ENCODE results near the gene SYT1. TPM values are rescaled to one million over a fixed set of nuclear protein-coding genes. Genes with fewer than 3 reads are reported as not detected.

SYT1 gene
- total and polyA plus RNA-seq, 2 of the 4 experiments (the other 2 are of a cell fraction) = 2.8 to 3.0 TPM

DNA sequence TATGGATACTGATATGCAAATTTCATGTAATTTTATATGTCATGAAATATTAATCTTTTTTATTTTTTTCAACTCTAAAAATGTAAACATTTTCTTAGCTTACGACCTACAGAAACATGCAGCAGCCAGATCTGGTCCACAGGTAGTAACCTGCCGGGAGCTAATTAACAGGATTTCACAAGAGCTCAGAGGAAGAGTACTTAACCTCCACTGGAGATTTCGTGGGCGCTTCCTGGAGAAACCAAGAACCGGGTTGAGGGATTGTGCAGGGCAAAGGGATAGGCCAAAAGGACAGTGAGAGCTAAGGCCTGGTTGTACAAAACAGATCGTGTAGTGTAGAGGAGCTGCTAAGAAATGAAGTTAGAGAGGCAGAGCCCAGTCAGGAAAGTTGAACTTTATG lies 510.5 kb downstream of the SYT1 start:
- Histone ChIP-seq H3K23ac (ENCODE audit: low read depth, low read length) (no peak overlapping the region), H3K14ac (replicated peaks; ENCODE audit: low read depth, low read length) (no peak overlapping the region), H2BK20ac (ENCODE audit: low read depth, low read length) (no peak overlapping the region), H3K36me3 (ENCODE audit: control insufficient read depth, insufficient read depth, low read length) (no peaks in the 10 kb centered on the region), H3K4me1 (ENCODE audit: control insufficient read depth, insufficient read depth, low read length) (no peaks in the 10 kb centered on the region), H4K20me1 (ENCODE audit: insufficient read depth, low read length) (no peaks in the 10 kb centered on the region), H2AK9ac (replicated peaks; ENCODE audit: low read depth, low read length, poor library complexity) (no peak overlapping the region), H4K5ac (ENCODE audit: low read depth, low read length) (no peak overlapping the region), H2BK5ac (ENCODE audit: low read depth, low read length, poor library complexity, severe bottlenecking) (no peak overlapping the region), H3K4me2 (ENCODE audit: low read depth, low read length) (no peak overlapping the region), H3K18ac (ENCODE audit: low read depth, low read length) (no peak overlapping the region), H3K9ac (ENCODE audit: low read depth, low read length) (no peak overlapping the region), H3K79me1 (ENCODE audit: low read depth in 1 of 2, low read length in 2 of 2) (no peaks in the 10 kb centered on the region), H3K4me3 (ENCODE audit: insufficient read depth, low read depth, low read length) (no peak overlapping the region), H3K9me3 (ENCODE audit: control insufficient read depth, insufficient read depth, low read length) (no peaks in the 10 kb centered on the region), H3K56ac (ENCODE audit: extremely low read depth, insufficient read depth, low read length) (no peak overlapping the region), H3K4ac (ENCODE audit: low read depth, low read length) (no peak overlapping the region), H2AK5ac (ENCODE audit: low read depth, low read length) (no peak overlapping the region), H3K9me1 (ENCODE audit: insufficient read depth, low read length) (no peaks in the 10 kb centered on the region), H2BK15ac (ENCODE audit: low read depth, low read length) (no peak overlapping the region), H3K27me3 (ENCODE audit: control insufficient read depth, insufficient read depth, low read length) (no peaks in the 10 kb centered on the region), H4K91ac (ENCODE audit: insufficient read depth, low read depth, low read length) (no peak overlapping the region), H2BK120ac (ENCODE audit: low read depth, low read length) (no peak overlapping the region), H4K8ac (ENCODE audit: low read depth in 2 of 2, low read length in 2 of 2) (no peak overlapping the region), H3K27ac (ENCODE audit: insufficient read depth, low read length) (no peak overlapping the region), H2AFZ (replicated peaks; ENCODE audit: low read length, poor library complexity) (no peak overlapping the region)
- WGBS, 2 experiments (ENCODE audit: extremely low coverage in 2 of 2, insufficient read length in 1 of 2) = 88% methylated on average over 5 of the region's 6 CpGs; no CpG with 5 or more reads in 1 of the 2 experiments
- ATAC-seq (ENCODE audit: low read depth) (no peak), DNase-seq (no peak)
- dilution Hi-C loops (cut with HindIII; ENCODE audit: low sequenced_read_pairs, unreplicated experiment) (no loop called here), in situ Hi-C loops (cut with MboI; ENCODE audit: low sequenced_read_pairs) (no loop called here), intact Hi-C loops (cut with micrococcal nuclease) (loop anchor here (10.0 kb wide), 1 partner anchor 1190 kb away; no protein-coding TSS in a partner anchor)
- POLR2A ChIA-PET (ENCODE audit: unreplicated experiment) = no interaction called here
- BruUV-seq (replicated peaks) = no TSS peak
- TF ChIP-seq POLR2A (IDR thresholded peaks at IDR 0.05; ENCODE audit: low read depth, low read length) (no peak), MXI1 (IDR thresholded peaks at IDR 0.05; ENCODE audit: borderline replicate concordance, low read depth, low read length) (no peak), NFE2L2 (IDR thresholded peaks at IDR 0.05; ENCODE audit: low read depth, low read length) (no peak)
- CTCF ChIA-PET = interaction anchor here (0.6 to 1.3 kb wide), 6 partner anchors 10 to 199 kb away, joined by 3 to 11 read pairs (median 3); no protein-coding TSS in a partner anchor
